HG03159 (cell line): Measurements from ENCODE around the gene KDM2A.

Source experiments
- ATAC-seq: cut with Tn5 transposase; IDR thresholded peaks from one replicate; pipeline ENCODE4 v1.9.1; 2021; ENCODE audit warnings: mild to moderate bottlenecking, moderate library complexity; ENCODE audit not compliant: unreplicated experiment

Gene KDM2A

GRCh38 chr11:67300256-67300755 lies 181.2 kb downstream of the KDM2A start:
- no peak for ATAC-seq

DNA sequence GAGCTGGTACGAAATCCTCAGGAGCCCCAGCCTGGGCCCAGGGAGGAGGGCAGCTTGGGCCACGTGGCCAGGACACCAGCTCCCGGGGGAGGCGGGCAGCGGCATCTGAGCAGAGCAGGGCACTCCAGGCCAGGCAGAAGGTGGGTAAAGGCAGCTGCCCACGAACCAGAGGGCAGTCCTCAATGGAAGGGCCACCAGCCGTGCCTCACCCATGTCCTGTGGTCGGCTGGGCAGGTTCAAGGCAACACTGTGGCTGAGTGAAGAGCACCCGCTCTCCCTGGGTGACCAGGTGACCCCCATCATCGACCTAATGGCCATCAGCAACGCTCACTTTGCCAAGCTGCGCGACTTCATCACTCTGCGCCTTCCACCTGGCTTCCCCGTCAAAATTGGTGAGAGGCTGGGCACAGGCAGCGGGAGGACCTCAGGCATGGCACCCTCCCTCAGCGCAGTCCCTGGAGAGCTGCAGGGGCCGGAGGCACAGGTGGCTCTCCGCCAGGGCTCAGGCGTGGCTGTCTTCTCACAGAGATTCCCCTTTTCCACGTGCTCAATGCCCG lies 181.8 kb downstream of the KDM2A start:
- ATAC-seq: no peak

DNA sequence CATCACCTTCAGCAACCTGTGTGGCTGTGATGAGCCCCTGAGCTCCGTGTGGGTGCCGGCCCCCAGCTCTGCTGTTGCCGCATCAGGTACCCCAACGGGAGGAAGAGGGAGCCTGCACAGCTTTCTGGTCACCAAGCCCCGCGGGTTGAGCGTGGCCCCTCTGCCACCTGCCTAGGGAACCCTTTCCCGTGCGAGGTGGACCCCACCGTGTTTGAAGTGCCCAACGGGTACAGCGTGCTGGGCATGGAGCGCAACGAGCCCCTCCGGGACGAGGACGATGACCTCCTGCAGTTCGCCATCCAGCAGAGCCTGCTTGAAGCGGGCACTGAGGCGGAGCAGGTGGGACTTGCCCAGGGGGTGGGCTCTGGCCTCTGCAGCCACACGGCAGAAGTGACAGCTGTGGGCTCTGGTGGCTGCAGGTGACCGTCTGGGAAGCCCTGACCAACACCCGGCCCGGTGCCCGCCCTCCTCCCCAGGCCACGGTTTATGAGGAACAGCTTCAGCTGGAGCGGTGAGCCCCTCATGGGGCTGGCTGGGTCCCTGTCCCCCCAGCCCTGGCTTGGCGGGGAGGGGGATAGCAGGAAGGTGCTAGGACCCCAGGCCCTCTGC lies 182.4 kb downstream of the KDM2A start:
- ATAC-seq: no peak

DNA sequence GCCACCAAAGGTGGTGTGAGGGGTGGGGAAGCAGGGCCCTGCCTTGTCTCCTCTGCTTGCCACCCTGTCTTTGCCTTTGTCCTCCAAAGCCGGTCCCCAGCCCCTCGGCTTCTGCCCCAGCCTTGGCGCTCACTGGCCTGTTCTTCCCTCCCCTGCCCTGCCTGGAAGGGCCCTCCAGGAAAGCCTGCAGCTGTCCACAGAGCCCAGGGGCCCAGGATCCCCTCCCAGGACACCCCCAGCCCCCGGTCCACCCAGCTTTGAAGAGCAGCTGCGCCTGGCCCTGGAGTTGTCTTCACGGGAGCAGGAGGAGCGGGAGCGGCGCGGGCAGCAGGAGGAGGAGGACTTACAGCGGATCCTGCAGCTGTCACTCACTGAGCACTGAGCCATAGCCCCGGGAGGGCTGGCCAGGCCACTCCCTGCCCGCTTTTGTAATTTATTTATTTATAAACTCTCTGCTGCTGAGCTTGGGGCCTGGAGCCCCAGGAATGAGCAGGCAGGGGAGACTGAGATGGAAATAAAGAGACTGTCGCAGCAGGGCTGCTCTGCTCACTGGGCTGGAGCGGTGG lies 183.0 kb downstream of the KDM2A start:
- no peak for ATAC-seq

DNA sequence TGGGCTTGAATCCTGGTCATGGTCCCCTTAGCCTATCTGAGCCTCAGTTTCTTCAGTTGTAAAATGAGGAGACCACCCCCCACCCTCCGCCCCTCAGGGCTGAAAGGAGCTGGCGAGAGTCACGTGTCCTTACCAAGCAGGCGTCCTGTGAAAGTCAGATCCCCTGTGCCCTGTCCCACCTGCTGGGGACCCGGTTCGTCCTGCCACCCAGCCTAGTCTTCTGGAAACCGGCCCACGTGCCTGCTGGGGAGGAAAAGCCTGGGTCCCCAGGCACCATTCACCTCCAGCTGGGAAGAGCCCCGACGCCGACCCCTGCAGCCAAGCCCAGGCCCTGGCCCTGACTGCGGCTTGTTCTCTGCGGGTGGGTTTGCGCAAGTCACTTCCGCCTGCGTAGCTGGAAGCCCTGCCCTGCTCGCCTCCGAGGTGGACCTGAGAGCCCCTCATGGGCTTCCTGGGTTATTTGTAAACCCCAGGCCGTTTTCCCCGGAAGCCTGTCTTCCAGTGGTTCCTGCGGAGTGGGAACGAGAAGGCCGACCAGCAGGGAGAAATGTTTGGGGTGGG lies 183.6 kb downstream of the KDM2A start:
- no peak for ATAC-seq

GRCh38 chr11:67303132-67303834 lies 184.2 kb downstream of the KDM2A start, which contains the start of gene SSH3:
SSH3 (plus strand) TSS chr11:67303530; CDS start chr11:67303626, 96 bp downstream.
- no peak for ATAC-seq

DNA sequence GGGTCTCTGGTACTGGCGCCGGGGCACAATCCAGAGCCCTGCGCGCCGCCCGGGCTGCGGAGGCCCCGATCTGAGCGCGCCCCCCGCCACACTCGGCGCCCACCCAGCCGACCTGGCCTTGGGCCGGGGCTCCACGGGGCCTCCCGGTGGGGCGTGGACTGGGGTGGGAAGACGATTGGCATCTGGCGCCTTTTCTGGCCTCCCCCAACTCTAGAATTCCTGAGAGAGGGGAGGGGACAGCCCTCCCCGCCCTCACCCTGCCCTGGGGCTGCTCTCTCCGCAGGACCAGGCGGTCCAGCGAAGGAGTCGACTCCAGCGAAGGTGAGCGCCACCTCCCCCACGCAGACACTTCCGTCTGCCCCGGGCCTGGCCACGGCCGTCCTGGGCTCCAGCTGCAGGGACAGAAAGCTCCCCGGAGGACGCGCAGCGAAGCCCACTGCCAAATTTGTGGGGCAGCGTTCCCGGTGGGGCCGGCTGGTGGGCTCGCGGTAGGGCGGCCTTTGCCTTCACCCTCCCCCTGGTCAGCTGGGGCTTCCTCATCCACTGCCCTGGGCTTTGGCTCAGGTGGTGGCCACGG lies 184.9 kb downstream of the KDM2A start:
- no peak for ATAC-seq

GRCh38 chr11:67304511-67305113 lies 185.5 kb downstream of the KDM2A start:
- no peak for ATAC-seq

GRCh38 chr11:67306769-67307544 lies 187.9 kb downstream of the KDM2A start:
- ATAC-seq: no peak

- no peak for ATAC-seq
Measured at GRCh38 chr11:67307545-67308001, 188.5 kb downstream of the KDM2A start.
